SK-N-SH (cell line): ENCODE measurements around the gene HK2. TPM values are rescaled to one million over a fixed set of nuclear protein-coding genes. Genes with fewer than 3 reads are reported as not detected.

Experiments
- CTCF ChIA-PET: fragments of 300-600, 350-600 bp; formaldehyde crosslinking; extraction: SDS; loops from one replicate; lab custom pipeline; 2021; lab: Yijun Ruan, JAX
- POLR2A ChIA-PET: fragments of 350-600 bp; sonication (Branson Sonifier 250); formaldehyde crosslinking; extraction: SDS; loops from one replicate; lab custom pipeline; 2020; ENCODE audit warnings: antibody characterized with exemption, inconsistent platforms; lab: Yijun Ruan, JAX
- DNase-seq: peaks from one replicate; pipeline ENCODE4 v3.0.0; 2012
- H2AFZ ChIP-seq: fragments of 200-600 bp; sonication (generic); 2 replicates; pipeline ENCODE4 v1.8.1; 2016; ENCODE audit warnings: antibody characterized with exemption, mild to moderate bottlenecking, low read depth
- H3F3A ChIP-seq: fragments of 200-600 bp; sonication (generic); replicated peaks from 2 replicates; pipeline ENCODE3; 2016; ENCODE audit warnings: antibody characterized with exemption, mild to moderate bottlenecking; ENCODE audit not compliant: insufficient read depth
- H3K27ac ChIP-seq, 2 experiments: fragments of 200-500 bp in 1 of 2; fragments of 200-600 bp in 1 of 2; sonication (Bioruptor generic) in 1 of 2; sonication (generic), shearing (Covaris generic) in 1 of 2; 2 replicates each; pipeline versions ENCODE4 v1.5.1 to v1.6.1; 2014 to 2016; ENCODE audit warnings: low read depth in 2 of 2, inconsistent platforms in 1 of 2, low read length in 1 of 2, mild to moderate bottlenecking in 1 of 2, mixed read lengths in 1 of 2
- H3K27me3 ChIP-seq: fragments of 200-600 bp; sonication (generic), shearing (Covaris generic); 2 replicates; pipeline ENCODE4 v1.6.1; 2016; ENCODE audit warnings: mixed run types; ENCODE audit not compliant: insufficient read depth
- H3K36me3 ChIP-seq, 2 experiments: fragments of 200-500 bp in 1 of 2; fragments of 200-600 bp in 1 of 2; sonication (Bioruptor generic) in 1 of 2; sonication (generic) in 1 of 2; replicated peaks in 1 of 2; 2 replicates each; pipeline versions ENCODE3 to v1.5.1; 2014 to 2016; ENCODE audit warnings: low read length in 1 of 2, mild to moderate bottlenecking in 1 of 2; ENCODE audit not compliant: insufficient read depth in 2 of 2, control insufficient read depth in 1 of 2
- H3K4me1 ChIP-seq, 2 experiments: fragments of 200-500 bp in 1 of 2; fragments of 200-600 bp in 1 of 2; sonication (Bioruptor generic) in 1 of 2; sonication (generic), shearing (Covaris generic) in 1 of 2; 2 replicates each; pipeline versions ENCODE4 v1.5.1 to v1.6.1; 2014 to 2016; ENCODE audit warnings: low read depth in 1 of 2, low read length in 1 of 2, mixed run types in 1 of 2; ENCODE audit not compliant: insufficient read depth in 2 of 2, control insufficient read depth in 1 of 2
- H3K4me2 ChIP-seq: fragments of 200-600 bp; sonication (generic), shearing (Covaris generic); 2 replicates; pipeline ENCODE4 v1.6.1; 2017; ENCODE audit warnings: mixed run types
- H3K4me3 ChIP-seq, 2 experiments: fragments of 200-500 bp in 1 of 2; fragments of 200-600 bp in 1 of 2; sonication (Bioruptor generic) in 1 of 2; sonication (generic), shearing (Covaris generic) in 1 of 2; 2 replicates each; pipeline versions ENCODE4 v1.5.1 to v1.8.1; 2014 to 2016; ENCODE audit warnings: low read depth in 2 of 2, inconsistent platforms in 1 of 2, low read length in 1 of 2, mild to moderate bottlenecking in 1 of 2, mixed read lengths in 1 of 2, moderate library complexity in 1 of 2
- H3K79me2 ChIP-seq: fragments of 200-600 bp; sonication (generic); 2 replicates; pipeline ENCODE4 v1.8.1; 2017; ENCODE audit warnings: mild to moderate bottlenecking; ENCODE audit not compliant: insufficient read depth
- H3K9ac ChIP-seq: fragments of 200-600 bp; sonication (generic); 2 replicates; pipeline ENCODE4 v1.6.1; 2017; ENCODE audit warnings: mixed run types
- H3K9me2 ChIP-seq: fragments of 200-600 bp; sonication (generic); 2 replicates; pipeline ENCODE4 v1.6.1; 2017; ENCODE audit warnings: mixed run types
- H3K9me3 ChIP-seq: fragments of 200-600 bp; sonication (generic); 2 replicates; pipeline ENCODE4 v1.6.1; 2017; ENCODE audit warnings: mixed run types, mild to moderate bottlenecking, moderate library complexity
- H4K20me1 ChIP-seq: fragments of 200-600 bp; sonication (generic); 2 replicates; pipeline ENCODE4 v1.6.1; 2017; ENCODE audit warnings: mild to moderate bottlenecking, mixed run types; ENCODE audit not compliant: insufficient read depth
- CHD2 ChIP-seq: fragments of 150-350 bp; IDR thresholded peaks from 2 replicates; pipeline ENCODE4 v1.6.1; 2018; ENCODE audit warnings: low read length; ENCODE audit not compliant: partially characterized antibody
- ELF1 ChIP-seq: IDR thresholded peaks from 2 replicates; pipeline ENCODE4 v1.4.0; 2012
- FOSL2 ChIP-seq: IDR thresholded peaks from 2 replicates; pipeline ENCODE4 v1.4.0; 2012; ENCODE audit warnings: low read depth, mild to moderate bottlenecking, moderate library complexity, borderline replicate concordance
- FOXJ3 ChIP-seq: sonication (generic); formaldehyde crosslinking; IDR thresholded peaks from 2 replicates; pipeline ENCODE4 v1.5.1; 2020; ENCODE audit warnings: mild to moderate bottlenecking, missing genetic modification reagents
- FOXM1 ChIP-seq: IDR thresholded peaks from 2 replicates; pipeline ENCODE4 v1.4.0; 2012; ENCODE audit warnings: low read depth, mild to moderate bottlenecking
- GABPA ChIP-seq: IDR thresholded peaks from 2 replicates; pipeline ENCODE4 v1.4.0; 2012; ENCODE audit warnings: low read depth, mild to moderate bottlenecking
- GATA2 ChIP-seq: sonication (generic); formaldehyde crosslinking; IDR thresholded peaks from 2 replicates; pipeline ENCODE4 v1.5.0; 2020; ENCODE audit warnings: mild to moderate bottlenecking, missing genetic modification reagents
- MEF2A ChIP-seq: IDR thresholded peaks from 2 replicates; pipeline ENCODE4 v1.4.0; 2012; ENCODE audit warnings: low read depth, borderline replicate concordance
- MXI1 ChIP-seq: IDR thresholded peaks from 2 replicates; pipeline ENCODE4 v1.6.1; 2012; ENCODE audit warnings: mild to moderate bottlenecking, low read depth, low read length, improper control_type of control experiment
- NFIC ChIP-seq: IDR thresholded peaks from 2 replicates; pipeline ENCODE4 v1.4.0; 2012; ENCODE audit warnings: borderline replicate concordance
- RAD21 ChIP-seq: IDR thresholded peaks from 2 replicates; pipeline ENCODE4 v1.6.1; 2012; ENCODE audit warnings: mild to moderate bottlenecking, low read length
- RFX5 ChIP-seq: IDR thresholded peaks from 2 replicates; pipeline ENCODE4 v1.6.1; 2012; ENCODE audit warnings: mild to moderate bottlenecking, improper control_type of control experiment, low read length
- RXRA ChIP-seq: IDR thresholded peaks from 2 replicates; pipeline ENCODE4 v1.4.0; 2012; ENCODE audit warnings: low read depth, mild to moderate bottlenecking, borderline replicate concordance
- SMC3 ChIP-seq: IDR thresholded peaks from 2 replicates; pipeline ENCODE4 v1.6.1; 2012; ENCODE audit warnings: low read depth, low read length, improper control_type of control experiment
- TAF1 ChIP-seq: IDR thresholded peaks from 2 replicates; pipeline ENCODE4 v1.6.1; 2012; ENCODE audit warnings: low read depth, mild to moderate bottlenecking, low read length, moderate library complexity, borderline replicate concordance
- TEAD4 ChIP-seq: IDR thresholded peaks from 2 replicates; pipeline ENCODE4 v1.4.0; 2012; ENCODE audit warnings: mild to moderate bottlenecking, borderline replicate concordance; ENCODE audit not compliant: insufficient read depth
- WGBS: methylation state at CpG from one replicate; pipeline ENCODE4 v1.1.6; 2017; ENCODE audit warnings: low lambda C conversion rate; 5-methylcytosine and 5-hydroxymethylcytosine counted together
- polyA plus RNA-seq, 3 experiments: library from polyadenylated mRNA; depleted of rRNA; stranded (reverse); fragments of >200 nt; gene quantifications; 2 replicates each; pipeline ENCODE4 v1.2.3, GENCODE V29; 2012
- TF ChIP-seq, protein P1 (sequence below): IDR thresholded peaks from 2 replicates; pipeline ENCODE4 v1.6.1; 2012; ENCODE audit warnings: mild to moderate bottlenecking, low read depth, low read length, moderate library complexity
- TF ChIP-seq, protein P2 (sequence below): fragments of 150-350 bp; IDR thresholded peaks from 2 replicates; pipeline ENCODE4 v1.6.1; 2016; ENCODE audit warnings: mild to moderate bottlenecking, low read depth, low read length
- TF ChIP-seq, protein P3 (sequence below): IDR thresholded peaks from 2 replicates; pipeline ENCODE4 v1.4.0; 2012; ENCODE audit warnings: low read depth, borderline replicate concordance

HK2 gene
- polyA plus RNA-seq, 1 of the 3 experiments (the other 2 are of a cell fraction) = 13.5 TPM

DNA sequence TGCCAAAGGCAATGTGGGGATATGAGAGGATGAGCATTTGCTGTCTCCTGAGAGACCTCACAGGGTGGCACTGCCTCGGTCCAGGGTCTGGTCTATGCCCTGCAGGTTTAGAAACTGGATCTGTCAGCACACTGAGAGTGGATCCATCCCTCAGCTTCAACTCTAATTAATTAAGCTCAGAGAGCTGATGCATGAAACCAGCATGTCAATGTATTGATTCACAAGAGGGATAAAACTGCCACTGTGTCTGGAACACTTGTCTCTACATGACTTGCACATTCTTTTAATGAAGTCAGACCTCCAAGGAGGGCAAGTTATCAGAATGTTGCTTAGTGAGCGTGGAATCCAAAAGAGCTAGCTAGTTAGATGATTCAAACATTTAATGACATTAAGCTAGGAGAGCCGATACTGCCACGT is 102.1 kb downstream of the HK2 start:
- Histone ChIP-seq H3K9ac (no peak overlapping the region), H3K4me3 (no peak overlapping the region), H3K4me1 (no peaks in the 10 kb centered on the region; a peak in 1 of 4 replicates), H2AFZ (no peak overlapping the region), H3K79me2 (no peaks in the 10 kb centered on the region), H3K36me3 (no peaks in the 10 kb centered on the region), H3K9me2 (no peaks in the 10 kb centered on the region), H3K4me2 (no peak overlapping the region), H4K20me1 (no peaks in the 10 kb centered on the region), H3K27ac (no peak overlapping the region), H3K9me3 (no peaks in the 10 kb centered on the region), H3K27me3 (no peaks in the 10 kb centered on the region), H3F3A (no peaks in the 10 kb centered on the region)
- POLR2A ChIA-PET = no interaction called here
- CTCF ChIA-PET = interaction anchor here (2.5 kb wide), 1 partner anchor 17 kb away, joined by 12 read pairs; no protein-coding TSS in a partner anchor
- TF ChIP-seq RFX5 (no peak), FOXM1 (no peak), SMC3 (no peak), FOSL2 (no peak), CHD2 (no peak), TEAD4 (no peak), NFIC (no peak), FOXJ3 (no peak), TAF1 (no peak), RAD21 (no peak), GATA2 (CRISPR knock-in tag) (no peak), GABPA (no peak), RXRA (no peak), ELF1 (no peak), MXI1 (no peak), MEF2A (no peak)
- TF ChIP-seq, protein P1, sequence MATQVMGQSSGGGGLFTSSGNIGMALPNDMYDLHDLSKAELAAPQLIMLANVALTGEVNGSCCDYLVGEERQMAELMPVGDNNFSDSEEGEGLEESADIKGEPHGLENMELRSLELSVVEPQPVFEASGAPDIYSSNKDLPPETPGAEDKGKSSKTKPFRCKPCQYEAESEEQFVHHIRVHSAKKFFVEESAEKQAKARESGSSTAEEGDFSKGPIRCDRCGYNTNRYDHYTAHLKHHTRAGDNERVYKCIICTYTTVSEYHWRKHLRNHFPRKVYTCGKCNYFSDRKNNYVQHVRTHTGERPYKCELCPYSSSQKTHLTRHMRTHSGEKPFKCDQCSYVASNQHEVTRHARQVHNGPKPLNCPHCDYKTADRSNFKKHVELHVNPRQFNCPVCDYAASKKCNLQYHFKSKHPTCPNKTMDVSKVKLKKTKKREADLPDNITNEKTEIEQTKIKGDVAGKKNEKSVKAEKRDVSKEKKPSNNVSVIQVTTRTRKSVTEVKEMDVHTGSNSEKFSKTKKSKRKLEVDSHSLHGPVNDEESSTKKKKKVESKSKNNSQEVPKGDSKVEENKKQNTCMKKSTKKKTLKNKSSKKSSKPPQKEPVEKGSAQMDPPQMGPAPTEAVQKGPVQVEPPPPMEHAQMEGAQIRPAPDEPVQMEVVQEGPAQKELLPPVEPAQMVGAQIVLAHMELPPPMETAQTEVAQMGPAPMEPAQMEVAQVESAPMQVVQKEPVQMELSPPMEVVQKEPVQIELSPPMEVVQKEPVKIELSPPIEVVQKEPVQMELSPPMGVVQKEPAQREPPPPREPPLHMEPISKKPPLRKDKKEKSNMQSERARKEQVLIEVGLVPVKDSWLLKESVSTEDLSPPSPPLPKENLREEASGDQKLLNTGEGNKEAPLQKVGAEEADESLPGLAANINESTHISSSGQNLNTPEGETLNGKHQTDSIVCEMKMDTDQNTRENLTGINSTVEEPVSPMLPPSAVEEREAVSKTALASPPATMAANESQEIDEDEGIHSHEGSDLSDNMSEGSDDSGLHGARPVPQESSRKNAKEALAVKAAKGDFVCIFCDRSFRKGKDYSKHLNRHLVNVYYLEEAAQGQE = no peak
- TF ChIP-seq, protein P2, sequence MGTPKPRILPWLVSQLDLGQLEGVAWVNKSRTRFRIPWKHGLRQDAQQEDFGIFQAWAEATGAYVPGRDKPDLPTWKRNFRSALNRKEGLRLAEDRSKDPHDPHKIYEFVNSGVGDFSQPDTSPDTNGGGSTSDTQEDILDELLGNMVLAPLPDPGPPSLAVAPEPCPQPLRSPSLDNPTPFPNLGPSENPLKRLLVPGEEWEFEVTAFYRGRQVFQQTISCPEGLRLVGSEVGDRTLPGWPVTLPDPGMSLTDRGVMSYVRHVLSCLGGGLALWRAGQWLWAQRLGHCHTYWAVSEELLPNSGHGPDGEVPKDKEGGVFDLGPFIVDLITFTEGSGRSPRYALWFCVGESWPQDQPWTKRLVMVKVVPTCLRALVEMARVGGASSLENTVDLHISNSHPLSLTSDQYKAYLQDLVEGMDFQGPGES = no peak
- TF ChIP-seq, protein P3, sequence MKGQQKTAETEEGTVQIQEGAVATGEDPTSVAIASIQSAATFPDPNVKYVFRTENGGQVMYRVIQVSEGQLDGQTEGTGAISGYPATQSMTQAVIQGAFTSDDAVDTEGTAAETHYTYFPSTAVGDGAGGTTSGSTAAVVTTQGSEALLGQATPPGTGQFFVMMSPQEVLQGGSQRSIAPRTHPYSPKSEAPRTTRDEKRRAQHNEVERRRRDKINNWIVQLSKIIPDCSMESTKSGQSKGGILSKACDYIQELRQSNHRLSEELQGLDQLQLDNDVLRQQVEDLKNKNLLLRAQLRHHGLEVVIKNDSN = no peak
- DNase-seq = no peak
- 75% methylated on average over 3 of the region's 4 CpGs for WGBS
